G401.6 (cell line): ENCODE results near the gene PPP2R1B.
"Not testable (repeated sequence)": the region's sequence is repeated elsewhere in the genome, so short reads cannot be mapped to it uniquely, and the experiment has no call there.

Experiments used
- FAIRE-seq: peaks from 2 replicates; lab custom pipeline; 2012; peaks lifted over from hg19 to GRCh38; lab: Jason Lieb, UNC

PPP2R1B gene

DNA sequence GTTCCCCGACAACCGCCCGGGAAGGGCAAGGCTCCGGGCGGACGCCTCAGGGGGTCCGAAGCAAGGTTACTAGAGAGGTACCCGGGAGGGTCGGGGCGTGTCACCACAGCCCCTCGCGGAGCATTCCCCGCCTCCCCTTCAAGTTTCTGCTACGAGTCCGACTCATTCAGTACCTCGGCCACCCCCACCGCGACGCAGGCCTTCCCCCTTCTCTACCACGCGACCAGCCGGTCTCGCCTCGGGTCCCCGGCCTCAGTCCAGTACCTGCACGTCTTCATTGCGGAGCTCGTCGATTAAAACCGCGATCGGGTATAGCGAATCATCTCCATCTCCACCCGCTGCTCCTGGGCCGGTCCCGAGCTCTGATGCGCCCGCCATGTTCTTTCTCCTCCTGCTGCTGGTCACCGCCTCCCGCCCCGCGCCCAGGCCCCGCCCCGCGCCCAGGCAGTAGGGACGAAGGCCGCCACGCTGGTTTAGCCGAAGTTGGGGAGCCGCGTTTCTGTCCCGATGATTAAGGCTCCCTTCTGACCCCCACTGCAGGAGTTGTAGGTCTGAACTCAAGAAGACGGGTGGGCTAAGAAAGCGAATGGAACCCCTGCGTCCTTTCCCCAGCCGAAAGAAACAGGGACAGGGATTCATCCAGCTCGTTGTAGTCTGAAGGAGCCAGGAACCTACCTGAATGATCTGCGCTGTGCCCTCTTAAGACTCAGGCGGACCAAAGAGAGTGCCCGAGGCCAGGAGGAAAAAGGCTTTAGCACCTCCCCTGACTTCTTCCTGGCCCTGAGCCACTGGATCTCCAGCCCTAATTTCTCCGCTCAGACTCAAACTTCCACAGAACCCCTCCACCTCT, at the start of gene PPP2R1B:
TSS of gene PPP2R1B (minus strand) at position 406 of the 850 bp plus-strand sequence. CDS start at position 378, 28 bp downstream.
- FAIRE-seq = peak; percentile 89

DNA sequence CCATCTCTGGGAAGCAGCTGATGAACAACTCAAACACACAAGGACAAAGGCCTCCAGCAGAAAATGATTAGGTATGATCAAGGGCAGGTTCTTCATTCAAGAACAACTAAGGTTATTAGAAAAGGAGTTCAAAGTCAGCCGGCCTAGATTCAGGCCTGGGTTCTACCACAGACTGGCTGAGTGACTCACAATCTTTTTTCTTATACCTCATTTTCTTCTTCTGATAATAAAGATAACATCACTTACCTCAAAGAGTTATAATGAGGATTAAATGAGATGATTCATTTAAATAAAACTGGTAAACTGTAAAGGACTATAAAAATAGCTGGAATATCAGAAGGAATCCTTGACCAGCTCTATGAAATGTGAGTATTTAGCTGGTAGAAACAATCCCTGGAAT, 49.3 kb upstream of the PPP2R1B start:
- no peak for FAIRE-seq

DNA sequence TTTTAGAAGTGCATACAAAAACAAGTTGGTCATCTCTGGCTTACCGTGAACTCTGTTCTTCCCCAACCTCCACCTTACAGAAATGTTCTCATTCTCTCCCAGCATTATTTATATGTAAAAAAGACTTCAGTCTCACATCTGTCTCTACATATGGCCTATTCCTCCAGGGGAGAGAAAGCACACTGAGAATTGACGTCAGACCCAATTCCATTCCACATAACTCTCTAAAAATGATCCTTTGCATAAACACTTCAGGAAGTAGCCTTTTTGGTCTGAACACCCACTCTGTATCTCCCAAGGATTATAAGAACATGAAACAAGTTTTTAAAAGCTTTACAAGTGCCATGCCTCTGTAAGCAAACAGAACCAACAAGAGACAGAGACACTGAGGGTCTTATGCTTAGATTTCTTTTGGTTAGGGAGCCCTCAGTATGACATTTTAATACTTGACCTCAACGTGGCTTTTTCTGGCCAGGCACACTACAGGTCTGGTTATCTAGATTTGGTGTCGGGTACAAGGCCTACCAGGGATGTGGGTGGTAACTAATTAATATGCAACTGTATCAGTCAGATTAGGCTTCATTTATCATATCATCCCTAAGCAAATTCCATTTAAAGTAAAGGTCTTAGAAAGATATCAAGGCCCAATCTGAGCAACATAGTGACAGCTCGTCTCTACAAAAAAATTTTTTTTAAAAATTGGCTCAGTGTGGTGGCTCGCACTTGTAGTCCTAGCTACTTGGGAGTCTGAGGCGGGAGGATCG, 48.5 kb upstream of the PPP2R1B start:
- no peak for FAIRE-seq

DNA sequence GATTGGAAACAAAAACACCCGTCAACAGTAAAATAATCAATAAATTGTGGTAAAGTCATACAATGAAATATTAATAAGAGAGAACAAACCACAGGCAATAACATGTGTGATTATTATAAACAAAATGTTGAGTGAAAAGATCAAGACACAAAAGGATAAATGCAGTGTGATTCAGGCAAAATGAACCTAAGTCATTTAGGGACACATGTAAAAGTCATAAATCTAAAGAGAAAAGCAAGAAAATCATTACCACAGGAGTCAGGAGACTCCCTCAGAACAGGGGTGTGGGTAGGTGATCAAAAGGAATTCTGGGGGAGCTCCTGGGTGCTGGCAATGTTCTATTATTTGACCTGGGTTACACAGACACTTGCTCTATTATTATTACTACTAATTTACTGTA, 47.9 kb upstream of the PPP2R1B start:
- FAIRE-seq = no peak

DNA sequence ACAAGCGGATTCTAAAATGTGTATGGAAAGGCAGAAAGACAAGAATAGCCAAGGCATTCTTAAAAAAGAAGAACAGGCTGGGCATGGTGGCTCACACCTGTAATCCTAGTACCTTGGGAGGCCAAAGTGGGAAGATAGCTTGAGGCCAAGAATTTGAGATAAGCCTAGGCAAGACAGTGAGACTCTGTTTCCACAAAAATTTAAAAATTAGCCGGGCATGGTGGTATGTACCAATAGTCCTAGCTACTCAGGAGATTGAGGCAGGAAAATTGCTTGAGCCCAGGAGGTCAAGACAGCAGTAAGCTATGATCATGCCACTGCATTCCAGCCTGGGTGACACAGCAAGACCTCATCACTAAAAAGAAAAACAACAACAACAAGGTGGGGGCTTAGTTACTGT, 46.0 kb upstream of the PPP2R1B start:
- FAIRE-seq = no peak

DNA sequence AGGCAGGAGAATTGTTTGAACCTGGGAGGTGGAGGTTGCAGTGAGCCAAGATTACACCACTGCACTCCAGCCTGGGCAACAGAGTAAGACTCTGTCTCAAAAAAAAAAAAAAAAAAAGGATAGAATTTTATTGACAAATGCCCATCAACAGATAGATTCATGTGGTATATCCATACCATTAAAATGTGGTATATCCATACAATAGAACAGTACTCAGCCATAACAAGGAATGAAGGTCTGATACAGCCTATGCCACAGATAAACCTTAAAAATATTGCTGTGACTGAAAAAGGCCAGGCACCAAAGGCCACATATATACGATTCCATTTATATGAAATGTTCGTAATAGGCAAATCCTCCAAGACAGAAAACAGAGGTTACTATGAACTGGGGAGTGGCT, 45.3 kb upstream of the PPP2R1B start:
- FAIRE-seq = no peak

DNA sequence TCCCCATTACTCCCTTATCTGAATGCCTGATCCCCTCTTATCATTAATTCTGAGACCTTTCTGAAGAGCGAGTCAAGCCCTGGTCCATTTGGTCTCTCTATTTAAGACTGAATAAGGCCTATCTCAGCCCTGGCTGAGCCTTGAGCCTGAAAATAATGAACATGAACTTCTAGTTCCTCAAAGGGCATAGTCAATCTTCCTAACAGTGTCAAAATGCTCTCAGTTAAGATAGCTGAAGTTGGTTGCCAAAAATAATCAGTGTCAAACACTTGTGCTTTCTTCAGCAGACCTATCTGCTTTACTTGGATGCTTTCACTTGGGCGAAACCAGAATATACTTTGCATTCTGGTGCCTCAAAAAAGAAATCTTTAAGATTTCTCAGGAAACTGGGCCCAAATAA, 42.6 kb upstream of the PPP2R1B start:
- no peak for FAIRE-seq

DNA sequence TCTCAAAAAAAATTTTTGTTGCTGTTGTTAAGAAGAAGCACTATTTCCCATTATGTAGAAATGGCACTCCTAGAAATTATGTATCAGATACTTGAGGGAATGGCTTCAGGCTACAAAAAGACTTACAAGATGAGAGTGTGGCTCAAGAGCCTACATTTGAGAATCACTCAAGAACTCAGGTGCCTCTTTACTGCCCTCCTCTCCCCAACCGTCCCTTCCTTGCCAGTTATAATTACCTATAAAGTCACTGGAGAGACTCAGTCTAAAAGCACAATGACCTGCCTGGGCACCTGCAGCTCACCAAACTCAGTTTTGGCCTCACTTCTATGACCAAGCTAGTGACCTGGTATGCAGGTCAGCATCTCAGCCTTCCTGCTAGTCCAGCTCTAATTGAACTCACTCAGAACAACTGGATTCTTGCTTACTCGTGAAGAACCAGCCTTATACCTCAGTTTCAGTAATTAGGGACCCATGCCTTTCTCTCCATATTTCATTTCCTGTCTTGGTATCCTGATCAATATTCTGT, 41.9 kb upstream of the PPP2R1B start:
- no peak for FAIRE-seq

DNA sequence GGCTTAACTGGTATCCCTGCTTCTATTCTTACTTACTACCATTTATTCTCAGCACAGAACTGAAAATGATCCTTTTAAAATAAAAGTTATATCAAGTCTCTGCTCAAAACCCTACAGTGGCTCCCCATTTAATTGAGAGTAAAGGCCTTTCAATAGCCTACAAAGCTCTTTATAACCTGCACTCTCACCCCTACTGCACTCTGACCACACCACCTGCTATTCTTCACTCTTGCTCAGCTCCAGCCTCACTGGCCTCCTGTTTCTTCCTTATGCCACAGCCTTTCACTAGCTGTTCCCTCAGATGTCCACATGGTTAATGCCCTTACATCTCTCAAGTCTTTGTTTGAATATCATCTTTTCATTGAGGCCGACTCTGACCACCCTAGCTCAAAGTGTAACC, 40.9 kb upstream of the PPP2R1B start:
- FAIRE-seq = no peak

DNA sequence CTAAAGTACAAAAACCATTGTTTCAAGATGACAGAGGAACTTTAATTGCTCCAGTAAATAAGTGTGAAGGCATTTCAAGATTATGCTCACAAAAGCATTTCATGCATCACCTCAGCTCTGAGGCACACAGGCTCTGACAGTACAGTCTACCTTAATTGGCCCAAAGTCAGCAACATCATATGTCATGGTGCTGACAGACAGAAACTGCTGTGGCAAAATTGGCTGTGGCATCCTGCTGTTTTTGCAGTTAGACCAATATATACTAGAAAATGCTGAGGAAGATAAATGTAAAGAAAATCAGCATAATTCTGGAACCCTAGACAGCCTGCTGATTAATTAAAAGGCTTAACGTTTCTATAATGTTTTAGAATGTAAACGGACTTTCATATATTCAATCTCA, 34.9 kb upstream of the PPP2R1B start:
- peak; percentile 98 for FAIRE-seq

DNA sequence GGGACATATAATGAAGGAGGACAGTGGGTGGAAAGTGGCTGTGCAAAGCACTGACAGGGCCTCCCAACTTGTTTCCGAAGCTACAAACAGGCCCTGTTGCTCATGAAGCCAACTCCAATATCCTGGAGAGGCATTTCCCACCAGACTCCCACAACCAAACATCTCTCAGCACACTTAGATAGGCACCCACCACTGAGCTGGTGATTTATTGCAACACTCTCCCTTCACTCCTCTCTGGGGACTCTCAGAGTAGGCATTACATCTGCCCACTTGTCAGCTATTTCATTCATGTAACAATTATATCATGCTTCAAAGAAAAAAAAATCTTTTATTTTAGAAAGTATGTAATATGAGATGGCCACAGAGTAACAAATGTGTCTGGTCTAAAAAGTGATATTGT, 32.1 kb upstream of the PPP2R1B start:
- FAIRE-seq = no peak

DNA sequence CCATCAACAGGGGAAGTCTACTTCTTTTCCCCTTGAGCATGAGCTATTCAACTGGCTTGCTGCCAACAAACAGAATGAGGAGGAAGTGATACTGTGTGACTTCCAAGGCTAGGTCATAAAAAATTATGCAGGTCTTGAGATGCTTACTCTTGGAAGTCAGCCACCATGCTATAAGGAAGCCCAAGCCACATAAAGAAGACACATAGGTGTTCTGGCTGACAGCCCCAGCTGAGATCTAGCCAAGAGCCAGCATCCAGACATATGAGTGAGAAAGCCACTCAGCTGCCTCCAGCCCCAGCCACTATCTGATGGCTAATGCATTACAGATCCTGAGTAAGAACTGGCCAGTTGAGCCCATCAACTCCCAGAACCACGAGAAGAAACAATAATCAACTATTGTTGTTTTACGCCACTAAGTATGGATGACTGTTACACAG, 31.0 kb upstream of the PPP2R1B start:
- FAIRE-seq = no peak

DNA sequence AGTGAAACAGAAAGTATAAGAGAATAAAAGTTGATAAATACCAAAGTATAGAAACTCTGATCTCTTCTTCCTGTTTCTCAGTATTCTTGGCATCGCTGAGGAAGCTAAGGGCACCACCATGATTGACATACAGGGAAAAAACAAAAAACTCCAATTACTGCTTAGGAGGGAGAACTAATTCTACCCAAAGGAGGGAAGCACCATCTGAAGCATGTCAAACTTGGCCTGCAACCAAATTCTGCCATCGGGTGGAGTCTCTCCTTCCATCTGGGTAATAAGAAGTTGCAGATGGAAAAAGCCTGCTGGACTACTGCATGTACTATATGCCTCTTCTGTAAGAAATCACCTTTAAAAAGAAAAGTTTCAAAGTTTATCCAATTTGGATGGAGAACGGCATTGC, 30.5 kb upstream of the PPP2R1B start:
- no peak for FAIRE-seq

DNA sequence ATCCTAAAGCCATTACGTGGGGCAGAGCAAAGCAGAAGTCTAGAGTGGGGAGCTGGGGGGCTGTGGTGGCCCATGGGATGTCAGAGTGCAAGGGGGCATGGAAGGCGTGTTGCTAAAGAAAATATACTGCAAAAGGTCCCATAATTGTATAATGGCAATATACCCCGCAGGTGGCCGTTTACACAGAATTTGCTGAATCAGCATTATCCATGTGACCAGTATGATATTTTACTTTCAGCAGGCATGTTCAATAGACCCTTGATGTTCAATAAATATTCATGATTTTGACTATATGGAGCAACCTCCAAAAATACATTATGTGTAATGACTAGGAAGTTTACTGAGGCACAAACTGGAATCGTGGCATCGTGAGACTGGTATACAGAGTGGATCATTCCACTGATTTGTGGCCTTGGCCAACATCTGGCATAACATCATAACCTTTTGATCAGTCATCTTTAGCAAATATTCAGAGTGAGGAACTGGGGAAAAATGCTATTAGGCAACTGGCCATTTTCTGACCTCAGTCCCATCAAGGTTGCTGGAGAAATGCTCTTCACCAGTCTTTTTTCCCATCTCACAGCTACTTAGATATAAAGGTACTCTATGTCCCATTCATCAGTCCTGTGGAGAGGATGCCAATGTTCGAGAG, 29.3 kb upstream of the PPP2R1B start:
- FAIRE-seq = no peak

DNA sequence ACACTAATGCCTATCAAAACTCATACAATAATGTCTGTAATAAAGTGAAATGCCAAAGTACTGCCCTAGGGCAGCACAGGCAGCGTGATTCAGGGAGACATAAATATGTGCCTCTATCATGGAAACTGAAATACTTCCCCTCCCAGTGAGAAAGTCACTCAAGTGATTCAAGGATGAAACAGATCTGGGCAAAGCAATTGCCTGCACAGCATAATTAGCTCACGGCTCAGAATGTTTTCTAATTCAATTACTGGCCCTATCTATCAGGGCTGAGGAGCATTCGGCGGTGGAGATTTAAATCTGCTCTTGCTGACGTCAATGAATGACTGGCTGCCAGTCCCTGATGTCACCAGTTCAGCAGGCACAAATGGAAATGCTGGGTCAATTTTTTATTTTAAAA, 27.7 kb upstream of the PPP2R1B start:
- no peak for FAIRE-seq

DNA sequence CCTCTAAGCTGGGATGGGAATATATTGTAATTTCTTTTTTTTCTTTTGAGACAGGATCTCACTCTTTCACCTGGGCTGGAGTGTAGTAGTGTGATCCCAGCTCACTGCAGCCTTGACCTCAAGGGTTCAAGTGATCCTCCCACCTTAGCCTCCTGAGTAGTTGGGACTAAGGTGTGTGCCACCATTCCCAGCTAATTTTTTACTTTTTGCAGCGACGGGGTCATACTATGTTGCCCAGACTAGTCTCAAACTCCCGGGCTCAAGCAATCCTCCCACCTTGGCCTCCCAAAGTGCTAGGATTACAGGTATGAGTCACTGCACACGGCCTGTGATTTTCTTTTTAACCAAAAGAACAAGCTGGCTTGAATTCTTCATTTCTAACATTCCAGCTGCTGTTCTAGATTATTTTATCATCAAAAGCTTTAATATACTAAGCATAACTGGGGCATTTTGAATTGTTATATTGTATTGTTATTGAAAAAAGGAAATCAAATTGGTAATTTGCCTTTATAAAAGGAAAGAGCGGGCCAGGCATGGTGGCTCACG, 26.8 kb upstream of the PPP2R1B start:
- FAIRE-seq = no peak

DNA sequence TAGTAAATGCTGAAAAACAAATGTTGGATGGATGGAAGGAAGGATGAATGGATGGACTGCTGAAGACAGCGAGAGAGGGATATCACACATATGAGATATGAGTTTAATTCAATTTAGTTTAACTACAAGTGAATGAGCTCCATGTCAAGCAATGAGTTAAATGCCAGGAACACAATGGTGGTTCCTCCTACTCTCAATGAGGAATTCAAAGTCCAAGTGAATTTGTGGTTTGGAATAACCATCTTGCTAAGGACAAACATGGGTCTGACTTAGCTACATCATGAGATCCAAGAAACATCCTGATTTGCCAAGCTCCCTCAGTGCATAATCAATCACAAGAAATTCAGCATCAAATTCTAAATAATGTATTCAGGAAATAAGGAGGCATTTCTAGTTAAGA, 26.1 kb upstream of the PPP2R1B start:
- FAIRE-seq = no peak

DNA sequence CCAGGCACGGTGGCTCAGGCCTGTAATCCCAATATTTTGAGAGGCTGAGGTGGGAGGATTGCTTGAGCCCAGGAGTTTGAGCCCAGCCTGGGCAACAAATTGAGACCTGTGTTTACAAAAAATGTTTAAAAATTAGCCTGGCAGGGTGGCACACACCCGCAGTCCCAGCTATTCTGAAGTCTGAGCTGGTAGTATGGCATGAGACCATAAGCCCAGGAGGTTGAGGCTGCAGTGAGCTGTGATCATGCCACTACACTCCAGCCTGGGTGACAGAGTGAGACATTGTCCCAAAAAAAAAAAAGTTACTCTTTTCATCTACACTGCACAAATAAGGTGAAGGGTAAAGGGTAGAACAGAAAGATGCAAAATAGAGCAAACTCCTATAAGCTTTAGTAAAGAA, 22.3 kb upstream of the PPP2R1B start:
- FAIRE-seq = no peak

DNA sequence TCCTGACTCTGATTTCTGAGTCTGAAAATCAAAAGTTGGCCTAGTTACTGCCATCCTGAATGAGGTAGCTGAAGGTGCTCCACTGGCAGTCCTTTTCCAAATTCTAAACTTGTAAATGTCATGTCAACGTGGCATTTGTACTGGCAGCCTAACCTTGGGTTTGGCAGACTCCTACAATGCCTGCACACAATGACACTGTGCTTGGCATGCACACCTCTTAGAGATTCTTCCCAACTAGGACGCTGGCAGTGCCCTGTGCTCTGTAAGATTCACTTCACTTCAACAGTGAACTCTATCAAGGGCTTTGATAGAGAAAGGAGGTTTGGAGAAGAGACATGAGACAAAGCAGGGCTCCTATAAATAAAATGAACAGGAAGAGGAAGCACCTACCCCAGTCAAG, 21.9 kb upstream of the PPP2R1B start:
- no peak for FAIRE-seq

DNA sequence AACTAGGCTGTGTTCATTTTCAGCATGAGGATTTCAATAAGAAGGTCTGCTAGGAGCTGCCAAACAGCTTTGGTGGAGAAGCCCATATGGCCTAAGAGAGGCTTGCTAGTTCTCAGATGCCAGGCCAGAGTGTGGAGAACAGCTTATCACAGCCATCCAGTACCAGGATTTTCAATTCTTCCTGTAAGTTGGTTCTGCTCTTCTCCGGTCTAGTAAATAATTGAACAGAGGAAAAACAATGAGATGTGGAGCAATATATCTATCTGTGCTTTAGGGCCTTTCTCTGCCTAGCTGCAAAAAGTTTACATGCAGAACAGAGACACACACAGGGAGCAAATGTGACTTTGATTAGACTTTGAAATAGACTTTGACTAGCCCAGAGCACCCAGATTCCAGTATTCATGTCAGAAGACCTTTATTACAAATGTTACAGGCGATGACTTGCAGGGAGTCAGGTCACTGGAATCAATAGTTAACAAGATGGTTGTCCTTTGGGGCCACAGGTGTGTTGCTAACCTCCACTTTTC, 19.8 kb upstream of the PPP2R1B start:
- no peak for FAIRE-seq

DNA sequence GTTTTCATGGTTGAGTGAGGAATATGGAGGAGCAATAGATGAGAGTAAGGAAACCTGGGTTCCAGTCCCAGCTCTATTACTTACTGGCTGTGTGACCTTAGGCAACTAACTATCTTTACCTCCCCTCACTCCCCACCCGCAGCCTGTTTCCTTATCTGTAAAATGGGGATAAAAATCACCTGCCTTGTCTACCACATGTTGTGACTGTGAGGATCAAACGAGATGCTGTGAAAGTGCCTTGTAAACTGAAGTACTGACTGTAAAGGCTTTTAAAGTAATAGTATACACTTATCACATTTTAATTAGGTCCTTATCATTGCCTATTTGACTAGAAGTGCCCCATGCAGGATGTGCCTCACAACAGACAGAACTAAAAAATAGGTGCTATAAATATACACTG, 18.9 kb upstream of the PPP2R1B start:
- no peak for FAIRE-seq

DNA sequence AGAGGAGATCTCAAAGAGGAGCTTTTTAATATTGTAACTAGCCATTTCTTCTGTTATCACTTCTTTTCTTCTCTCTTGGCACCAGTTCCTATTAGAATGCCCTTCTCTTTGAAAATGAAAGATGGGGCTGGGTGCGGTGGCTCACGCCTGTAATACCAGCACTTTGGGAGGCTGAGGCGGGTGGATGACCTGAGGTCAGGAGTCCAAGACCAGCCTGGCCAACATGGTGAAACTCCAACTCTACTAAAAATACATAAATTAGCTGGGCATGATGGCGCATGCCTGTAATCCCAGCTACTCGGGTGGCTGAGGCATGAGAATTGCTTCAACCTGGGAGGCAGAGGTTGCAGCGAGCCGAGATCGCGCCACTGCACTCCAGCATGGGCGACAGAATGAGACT, 18.1 kb upstream of the PPP2R1B start:
- FAIRE-seq = not testable (repeated sequence)
